GM21737 (cell line): ENCODE data around the gene ZBED1.
A peak's percentile ranks its signal among the peaks of the same experiment; 100 is the strongest.
"Not testable (repeated sequence)": the region's sequence is repeated elsewhere in the genome, so short reads cannot be mapped to it uniquely, and the experiment has no call there.

Source experiments
- ATAC-seq: cut with Tn5 transposase; IDR thresholded peaks from one replicate; pipeline ENCODE4 v1.9.1; 2021; ENCODE audit warnings: mild to moderate bottlenecking, moderate library complexity; ENCODE audit not compliant: unreplicated experiment

Gene ZBED1

DNA sequence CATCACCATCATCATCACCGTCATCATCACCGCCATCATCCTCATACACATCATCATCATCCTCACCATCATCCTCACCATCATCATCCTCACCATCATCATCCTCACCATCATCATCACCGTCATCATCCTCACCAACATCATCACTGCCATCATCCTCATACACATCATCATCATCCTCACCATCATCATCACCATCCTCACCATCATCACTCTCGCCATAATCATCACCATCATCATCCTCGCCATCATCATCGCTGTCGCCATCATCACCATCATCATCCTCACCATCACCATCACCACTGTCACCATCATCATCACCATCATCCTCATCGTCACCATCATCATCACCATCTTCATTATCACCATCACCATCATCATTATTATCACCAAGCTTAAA lies 19.8 kb upstream of the ZBED1 start:
- ATAC-seq: no peak

GRCh38 chrX:2519638-2520037 lies 18.9 kb upstream of the ZBED1 start:
- not testable (repeated sequence) for ATAC-seq

- ATAC-seq: peak; percentile 13
Observed at GRCh38 chrX:2517055-2517454, 16.3 kb upstream of the ZBED1 start.

DNA sequence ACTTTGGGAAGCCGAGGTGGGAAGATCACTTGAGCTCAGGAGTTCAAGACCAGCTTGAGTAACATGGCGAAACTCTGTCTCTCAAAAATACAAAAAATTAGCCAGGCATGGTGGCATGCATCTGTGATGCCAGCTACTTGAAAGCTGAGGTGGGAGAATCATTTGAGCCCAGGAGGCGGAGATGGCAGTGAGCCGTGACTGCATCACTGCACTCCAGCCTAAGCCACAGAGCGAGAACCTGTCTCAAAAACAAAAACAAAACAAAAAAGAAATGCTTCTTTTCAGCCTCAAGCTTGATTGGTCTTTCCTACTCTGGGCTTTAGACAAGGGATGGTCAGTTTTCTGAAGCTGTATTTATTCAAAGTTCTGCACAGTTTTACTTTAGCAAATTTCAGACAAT lies 15.8 kb upstream of the ZBED1 start:
- ATAC-seq: peak; percentile 50

- ATAC-seq: no peak
Observed at GRCh38 chrX:2514131-2514530, 13.4 kb upstream of the ZBED1 start.

GRCh38 chrX:2513121-2513664 lies 12.4 kb upstream of the ZBED1 start:
- no peak for ATAC-seq

- no peak for ATAC-seq
Observed at GRCh38 chrX:2512501-2512900, 11.7 kb upstream of the ZBED1 start.

GRCh38 chrX:2511326-2511725 lies 10.6 kb upstream of the ZBED1 start:
- no peak for ATAC-seq

DNA sequence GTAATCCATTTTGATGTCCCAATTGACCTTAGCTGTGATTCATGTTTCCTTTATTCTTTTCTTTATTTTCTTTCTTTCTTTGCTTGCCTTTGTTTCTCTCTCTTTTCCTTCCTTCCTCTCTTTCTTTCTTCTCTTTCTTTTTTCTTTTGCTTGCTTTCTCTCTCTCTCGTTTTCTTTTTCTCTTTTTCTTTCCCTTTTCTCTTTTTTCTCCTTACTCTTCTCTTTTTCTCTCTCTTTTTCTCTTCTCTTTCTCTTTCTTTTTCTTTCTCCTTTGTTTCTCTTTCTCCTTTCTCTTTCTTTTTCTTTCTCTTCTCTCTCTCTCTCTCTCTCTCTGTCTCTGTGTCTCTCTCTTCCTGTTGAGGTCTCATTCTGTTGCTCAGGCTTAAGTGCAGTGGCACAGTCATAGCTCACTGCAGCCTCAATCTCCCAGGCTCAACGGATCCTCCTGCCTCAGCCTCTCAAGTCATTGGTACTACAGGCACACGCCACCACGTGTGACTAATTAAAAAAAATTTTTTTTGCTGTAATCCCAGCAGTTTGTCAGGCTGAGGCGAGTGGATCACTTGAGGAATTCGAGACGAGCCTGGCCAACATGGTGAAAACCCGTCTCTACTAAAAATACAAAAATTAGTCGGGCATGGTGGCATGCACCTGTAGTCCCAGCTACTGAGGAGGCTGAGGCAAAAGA lies 8.0 kb upstream of the ZBED1 start:
- no peak for ATAC-seq

GRCh38 chrX:2507904-2508627 lies 7.3 kb upstream of the ZBED1 start:
- no peak for ATAC-seq

GRCh38 chrX:2507196-2507595 lies 6.4 kb upstream of the ZBED1 start:
- ATAC-seq: no peak

GRCh38 chrX:2505341-2505740 lies 4.6 kb upstream of the ZBED1 start:
- ATAC-seq: not testable (repeated sequence)

DNA sequence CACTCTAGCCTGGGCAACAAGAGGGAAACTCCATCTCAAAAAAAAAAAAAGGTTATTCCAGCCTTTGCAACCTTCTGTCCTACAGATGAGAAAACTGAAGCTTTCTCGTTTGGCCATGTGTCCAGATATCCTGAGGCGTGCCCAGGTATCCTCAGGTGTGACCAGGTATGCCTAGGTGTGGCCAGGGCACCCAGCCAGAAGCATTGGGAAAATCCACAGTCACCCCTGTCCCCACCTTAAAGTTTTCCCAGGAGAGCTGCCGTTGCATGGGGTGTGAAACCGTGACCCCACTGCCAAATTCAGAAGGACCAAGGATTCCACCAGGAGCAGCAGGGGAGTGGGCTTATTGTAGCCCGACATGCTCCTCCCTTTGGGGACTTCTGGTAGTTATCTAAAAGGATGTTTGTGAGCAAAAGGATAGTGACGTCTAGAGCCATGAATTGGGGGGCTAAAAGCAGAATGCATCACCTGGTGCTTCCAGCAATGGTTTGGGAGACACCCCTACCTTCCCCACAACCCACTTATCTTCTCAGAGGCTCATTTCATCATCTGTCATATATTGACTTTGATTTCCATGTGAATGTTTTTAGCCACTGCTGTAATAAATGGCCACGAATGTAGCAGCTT lies 4.0 kb upstream of the ZBED1 start:
- no peak for ATAC-seq

DNA sequence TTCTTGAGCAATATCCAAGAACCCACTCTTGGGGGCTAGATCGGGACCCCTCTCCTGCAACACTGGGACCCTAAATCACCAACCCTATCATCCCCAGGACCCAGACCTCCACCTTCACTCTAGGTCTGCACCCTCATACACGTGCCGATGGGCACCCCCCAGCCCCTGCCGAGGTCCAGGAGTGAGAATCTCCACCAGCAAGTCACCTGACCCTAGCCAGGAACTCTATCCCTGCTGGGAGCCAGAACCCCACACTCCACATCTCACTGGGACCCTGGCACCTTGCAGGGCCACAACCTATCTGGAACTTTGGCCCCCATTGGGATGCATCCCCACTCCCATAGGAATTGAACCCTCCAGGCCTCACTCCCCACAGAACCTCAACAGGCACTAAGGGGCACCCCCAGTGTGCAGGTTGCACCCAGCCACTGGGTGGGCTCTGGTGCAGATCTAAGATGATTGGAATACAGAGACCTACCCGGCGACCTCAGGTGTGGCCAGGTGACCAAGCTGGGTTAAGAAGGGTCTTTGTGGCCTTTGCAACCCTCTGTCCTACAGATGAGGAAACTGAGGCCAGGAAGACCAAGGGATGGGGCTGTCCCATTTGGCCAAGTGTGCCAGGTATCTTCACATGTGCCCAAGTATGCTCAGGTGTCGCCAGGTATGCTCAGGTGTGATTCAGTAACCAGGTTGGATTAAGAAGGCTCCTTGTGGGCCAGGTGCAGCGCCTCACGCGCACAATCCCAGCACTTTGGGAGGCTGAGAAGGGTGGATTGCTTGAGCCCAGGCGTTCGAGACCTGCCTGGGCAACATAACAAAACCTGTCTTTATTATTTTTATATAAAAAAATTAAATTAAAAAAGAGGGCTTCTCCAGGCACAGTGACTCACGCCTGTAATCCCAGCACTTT lies 3.1 kb upstream of the ZBED1 start:
- ATAC-seq: no peak

DNA sequence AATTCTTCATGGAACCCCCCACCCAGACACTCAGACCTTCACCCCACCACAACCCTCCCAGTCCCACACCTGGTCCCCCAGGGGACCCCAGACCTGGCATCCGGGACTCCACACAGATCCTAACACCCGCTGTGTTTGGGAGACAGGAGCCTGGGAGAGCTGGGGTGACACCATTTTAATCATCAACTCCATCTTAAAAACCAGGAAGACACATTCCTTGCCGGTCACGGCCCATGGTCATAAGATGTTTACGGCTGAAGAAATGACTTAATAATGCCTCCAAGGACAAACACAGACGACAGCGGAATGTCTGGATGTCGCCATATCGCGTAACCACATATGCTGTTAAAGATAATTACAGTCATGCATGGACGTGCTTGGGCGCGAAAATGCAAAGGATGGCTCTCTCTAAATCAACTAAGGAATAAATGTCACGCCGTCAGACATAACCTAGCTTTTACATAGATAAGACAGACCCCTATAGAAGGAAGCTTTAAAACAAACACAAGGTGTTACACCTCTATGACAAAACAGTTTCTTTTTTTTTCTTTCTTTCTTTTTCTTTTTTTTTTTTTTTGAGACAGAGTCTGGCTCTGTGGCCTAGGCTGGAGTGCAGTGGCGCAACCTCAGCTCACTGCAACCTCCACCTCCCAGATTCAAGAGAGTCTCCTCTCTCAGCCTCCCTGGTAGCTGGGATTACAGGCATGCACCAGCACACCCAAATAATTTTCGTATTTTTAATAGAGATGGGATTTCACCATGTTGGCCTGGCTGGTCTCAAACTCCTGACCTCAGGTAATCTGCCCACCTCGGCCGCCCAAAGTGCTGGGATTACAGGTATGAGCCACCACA lies 2.1 kb upstream of the ZBED1 start:
- ATAC-seq: no peak

DNA sequence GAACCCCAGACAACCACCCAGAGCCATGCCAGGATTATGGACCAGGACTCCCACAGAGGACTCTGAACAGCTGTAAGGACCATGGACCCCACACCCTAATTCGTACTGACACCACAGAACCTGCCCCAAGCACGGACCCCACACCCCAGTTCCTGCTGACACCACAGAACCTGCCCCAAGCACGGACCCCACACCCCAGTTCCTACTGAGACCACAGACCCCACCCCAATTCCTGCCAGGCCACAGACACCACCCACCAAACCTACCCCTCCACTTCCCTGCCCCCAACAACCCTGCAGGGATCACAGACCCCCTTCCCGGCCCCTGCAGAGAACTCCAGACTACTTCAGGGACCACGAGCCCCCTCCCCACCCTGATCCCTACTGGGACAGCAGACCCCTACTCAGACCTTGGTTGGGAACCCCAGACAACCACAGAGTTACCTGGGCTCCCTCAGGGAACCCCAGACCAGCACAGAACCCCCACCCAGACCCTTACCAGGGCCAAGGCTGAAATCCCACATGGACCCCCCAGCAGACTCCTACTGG lies 1.4 kb upstream of the ZBED1 start:
- no peak for ATAC-seq

DNA sequence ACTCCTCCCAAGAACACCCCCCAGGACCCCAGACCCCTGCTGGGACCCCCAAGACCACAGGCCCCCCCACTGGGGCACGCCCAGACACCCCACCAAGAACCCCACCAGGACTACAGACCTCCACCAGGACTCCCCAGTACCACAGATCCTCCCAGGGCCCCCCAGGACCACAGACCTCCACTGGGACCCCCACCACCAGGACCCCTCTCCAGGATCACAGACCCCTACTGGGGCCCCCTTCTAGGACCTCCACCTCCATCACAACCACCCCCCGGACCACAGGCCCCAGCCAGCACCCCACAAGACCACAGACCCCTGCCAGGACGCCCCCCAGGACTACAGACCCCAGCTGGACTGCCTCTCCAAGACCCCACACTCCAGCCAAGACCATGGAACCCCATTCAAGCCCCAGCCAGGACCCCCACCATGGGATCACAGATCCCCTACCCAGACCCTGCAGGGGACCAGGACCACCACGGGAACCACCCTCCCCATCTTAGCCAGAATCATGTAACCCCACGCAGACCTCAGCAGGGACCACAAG lies 855 bp upstream of the ZBED1 start:
- ATAC-seq: no peak

DNA sequence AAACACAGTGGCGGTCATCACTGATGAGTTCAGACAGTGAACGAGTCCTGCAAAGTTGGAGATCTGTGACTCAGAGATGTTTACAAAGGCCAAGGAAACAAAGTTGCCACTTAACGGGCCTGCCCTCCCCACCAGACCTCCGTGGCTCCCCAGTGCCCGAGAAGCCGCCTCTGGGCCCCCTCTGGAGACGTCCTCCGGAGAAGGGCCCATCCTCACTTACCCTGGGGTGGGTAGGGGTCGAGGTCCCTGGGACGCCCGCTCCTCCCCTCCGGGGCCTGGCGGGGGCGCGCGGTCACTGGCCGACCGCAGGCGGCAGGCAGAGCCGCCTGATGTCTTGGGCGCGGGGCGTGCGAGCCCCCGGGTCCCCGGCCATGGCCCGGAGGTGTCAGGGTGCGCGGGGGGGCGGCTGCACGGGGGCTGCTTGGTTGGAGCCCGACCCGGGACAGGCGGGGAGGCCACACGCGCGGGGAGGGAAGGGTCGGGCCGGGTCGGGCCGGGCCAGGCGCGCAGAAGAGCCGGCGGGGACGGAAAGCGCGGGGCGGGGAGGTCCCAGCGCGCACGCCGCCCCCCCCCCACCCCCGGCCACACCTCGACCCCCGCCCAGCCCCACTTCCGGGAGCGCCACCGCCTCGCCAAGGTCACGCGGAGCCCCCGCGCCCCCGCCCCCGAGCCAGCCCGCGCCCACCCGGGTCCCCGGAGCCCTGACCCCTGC lies 529 bp downstream of the ZBED1 start:
- peak; percentile 44 for ATAC-seq

DNA sequence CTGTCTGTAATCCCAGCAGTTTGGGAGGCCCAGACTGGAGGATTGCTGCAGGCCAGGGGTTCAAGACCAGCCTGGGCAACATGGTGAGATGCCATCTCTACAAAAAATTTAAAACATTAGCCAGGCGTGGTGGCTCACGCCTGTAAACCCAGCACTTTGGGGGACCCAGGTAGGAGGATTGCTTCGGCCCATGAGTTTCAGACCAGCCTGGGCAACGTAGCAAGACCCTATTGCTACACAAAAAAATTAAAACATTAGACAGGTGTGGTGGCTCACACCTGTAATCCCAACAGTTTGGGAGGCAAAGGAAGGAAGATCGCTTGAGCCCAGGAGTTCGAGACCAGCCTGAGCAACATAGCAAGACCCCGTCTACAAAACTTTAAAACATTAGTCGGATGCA lies 1.3 kb downstream of the ZBED1 start:
- no peak for ATAC-seq
